ENCODE data around the gene LCE1E. TPM values are rescaled to one million over a fixed set of nuclear protein-coding genes. Genes with fewer than 3 reads are reported as not detected.

LCE1E gene
- total and polyA plus RNA-seq, 2 donors (not counting 3 experiments of a cell fraction or from before 2014, with no cell fraction given): not detected

- ChIA-PET POLR2A (no interaction called here), CTCF (interaction anchor here (0.6 kb wide), 1 partner anchor 447 kb away, joined by 3 read pairs; no protein-coding TSS in a partner anchor)
- BruUV-seq (replicated peaks): no TSS peak
- FAIRE-seq (no peak), DNase-seq (ENCODE audit: low read depth, low spot score) (no peak)
- no peaks in the 10 kb centered on the region for H3K9me3 ChIP-seq (replicated peaks; ENCODE audit: control insufficient read depth, insufficient read depth, low read length)
- H3K9ac ChIP-seq (replicated peaks; ENCODE audit: extremely low read depth, insufficient read depth, low read length): no peak overlapping the region
- H3K4me2 ChIP-seq (ENCODE audit: insufficient read depth, low read length): no peak overlapping the region
- TF ChIP-seq EZH2 (IDR thresholded peaks at IDR 0.05; ENCODE audit: borderline replicate concordance, low read depth, low read length, severe bottlenecking): no peak
- TF ChIP-seq POLR2AphosphoS5 (IDR thresholded peaks at IDR 0.05; ENCODE audit: insufficient read depth, low read depth, low read length): no peak
- no peak for TF ChIP-seq CTCF (IDR thresholded peaks at IDR 0.05; ENCODE audit: extremely low read depth in 1 of 2, insufficient read depth in 1 of 2, low read depth in 1 of 2, low read length in 2 of 2)
- no peak for TF ChIP-seq FOS (IDR thresholded peaks at IDR 0.05; ENCODE audit: borderline replicate concordance, insufficient read depth, low read length)
- TF ChIP-seq GATA2 (IDR thresholded peaks at IDR 0.05; ENCODE audit: insufficient read depth, insufficient read length, low read depth, low read length): no peak
- no peak for TF ChIP-seq MYC (IDR thresholded peaks at IDR 0.05; ENCODE audit: low read depth, low read length)
- TF ChIP-seq JUN (IDR thresholded peaks at IDR 0.05; ENCODE audit: borderline replicate concordance, insufficient read depth, insufficient read length, low read depth): no peak
- no peaks in the 10 kb centered on the region for H3K36me3 ChIP-seq (ENCODE audit: control insufficient read depth in 2 of 2, extremely low read depth in 1 of 2, insufficient read depth in 2 of 2, low read length in 2 of 2)
- no peaks in the 10 kb centered on the region for H3K79me2 ChIP-seq (ENCODE audit: control insufficient read depth, insufficient read depth, low read length)
- dilution Hi-C loops (cut with MboI; ENCODE audit: extremely low pct_ligation_motif_present, low sequenced_read_pairs): no loop called here
- no peaks in the 10 kb centered on the region for H4K20me1 ChIP-seq (replicated peaks; ENCODE audit: control insufficient read depth, extremely low read depth, insufficient read depth, low read length)
- H3K4me3 ChIP-seq (replicated peaks in 1 of 3; ENCODE audit: insufficient read depth in 1 of 3, low read depth in 1 of 3, low read length in 3 of 3): no peak overlapping the region
- H3K27me3 ChIP-seq (ENCODE audit: control insufficient read depth in 2 of 2, insufficient read depth in 2 of 2, low read length in 2 of 2): no peaks in the 10 kb centered on the region
- H3K27ac ChIP-seq (ENCODE audit: insufficient read depth, low read depth, low read length): no peak overlapping the region
- H2AFZ ChIP-seq (ENCODE audit: low read depth, low read length): no peak overlapping the region
- intact Hi-C loops (cut with micrococcal nuclease): no loop called here
- H3K9me1 ChIP-seq (replicated peaks; ENCODE audit: control insufficient read depth, extremely low read depth, insufficient read depth, low read length): no peaks in the 10 kb centered on the region
- no peaks in the 10 kb centered on the region for H3K4me1 ChIP-seq (ENCODE audit: control insufficient read depth, extremely low read depth, insufficient read depth, low read length)
Measured at GRCh38 chr1:152745765-152746444, 40.2 kb upstream of the LCE1E start.

Data from endothelial cell of umbilical vein (primary cell).